Right lobe of liver (tissue), 6 donors: ENCODE measurements around the gene VPS37C. TPM values are rescaled to one million over a fixed set of nuclear protein-coding genes. Genes with fewer than 3 reads are reported as not detected.
A peak's percentile ranks its signal among the peaks of the same experiment; 100 is the strongest.

ENCODE experiments used
- ATAC-seq, 4 donors: fragments of 200-7000 bp; cut with Tn5 transposase; one replicate each; pipeline ENCODE4 v1.9.1; 2020; ENCODE audit warnings: mild to moderate bottlenecking in 4 of 4, moderate library complexity in 4 of 4
- DNase-seq, 3 donors: peaks; one replicate each; pipeline ENCODE4 v3.0.0-alpha.2; 2020
- H3K27ac ChIP-seq, 3 donors: fragments of 200-600 bp; one replicate each; pipeline ENCODE4 v1.8.0; 2022
- H3K27me3 ChIP-seq, 2 donors: fragments of 200-600 bp; one replicate each; pipeline ENCODE4 v1.8.0; 2022
- H3K36me3 ChIP-seq, 4 donors: fragments of 200-600 bp; sonication (generic) in 1 of 4; one replicate each; pipeline versions ENCODE4 v1.5.1 to v1.8.0; 2017 to 2022; ENCODE audit warnings: control low read depth in 1 of 4
- H3K4me1 ChIP-seq, 4 donors: fragments of 200-600 bp; sonication (generic) in 1 of 4; one replicate each; pipeline versions ENCODE4 v1.5.1 to v1.8.0; 2017 to 2022; ENCODE audit warnings: control low read depth in 1 of 4
- H3K4me3 ChIP-seq, 3 donors: fragments of 200-600 bp; one replicate each; pipeline ENCODE4 v1.8.0; 2022
- H3K9me3 ChIP-seq, 4 donors: fragments of 200-600 bp; sonication (generic) in 1 of 4; one replicate each; pipeline versions ENCODE4 v1.5.1 to v1.8.0; 2017 to 2022; ENCODE audit warnings: control low read depth in 1 of 4
- CTCF ChIP-seq, 4 donors: fragments of 200-600 bp in 3 of 4; fragments of 450-650 bp in 1 of 4; IDR thresholded peaks; one replicate each; pipeline versions ENCODE4 v1.5.1 to v1.8.0; 2016 to 2022; ENCODE audit warnings: antibody characterized with exemption in 4 of 4, mild to moderate bottlenecking in 2 of 4
- POLR2A ChIP-seq: fragments of 450-650 bp; IDR thresholded peaks from one replicate; pipeline ENCODE4 v1.6.1; 2017; ENCODE audit warnings: antibody characterized with exemption, mild to moderate bottlenecking
- WGBS: methylation state at CpG from one replicate; pipeline ENCODE4 v1.1.6; 2018; ENCODE audit warnings: low coverage, low lambda C conversion rate; ENCODE audit not compliant: insufficient coverage; ENCODE audit errors: missing lambda C conversion rate; 5-methylcytosine and 5-hydroxymethylcytosine counted together
- intact Hi-C, 2 donors: fragments of 100-400 bp; cut with DNase I; formaldehyde crosslinking; loops; one replicate each; pipeline versions ENCODE4 v1.11.2 to v1.14.1; 2022
- total RNA-seq, 6 experiments: library from RNA; depleted of rRNA in 2 of 6; stranded (reverse); fragments of >200 nt in 2 of 6; fragmentation: NEBNext Ultra II Directional in 3 of 6; extraction: Animal tissue kit (Norgen Biotek cat#: 25700) in 3 of 6; gene quantifications; one replicate each; pipeline versions ENCODE4 v1.1.0 to v1.2.4, GENCODE V29; 2016 to 2023
- donor health status: DM: no; HTN: yes; CAD: no.
- donor health status: DM: no; HTN: no; CAD: no.
- donor health status: DM: no; HTN: no; CAD: no.
- donor health status: DM: no; HTN: yes; CAD: no.
- donor health status: DM: no; HTN: yes; CAD: no.

Gene VPS37C
- total RNA-seq, 6 experiments from 2014 or later = 4.6 to 7.6 (median 6.0) TPM

- Histone ChIP-seq H3K27ac (no peak overlapping the region), H3K9me3 (no peaks in the 10 kb centered on the region), H3K4me1 (peaks cover 0 to 18% (median 0%) of the 10 kb centered on the region in 4 donors), H3K36me3 (no peaks in the 10 kb centered on the region), H3K27me3 (no peaks in the 10 kb centered on the region), H3K4me3 (no peak overlapping the region)
- ATAC-seq (no peak), DNase-seq (no peak)
- TF ChIP-seq CTCF (IDR thresholded peaks at IDR 0.05) (no peak), POLR2A (no peak)
- intact Hi-C loops = no loop called here
- WGBS = 100% methylated on average over 1 of the region's 1 CpG
These were observed 5.9 kb downstream of the VPS37C start for GRCh38 chr11:61155312-61155711.

GRCh38 chr11:61154528-61154927 lies 6.7 kb downstream of the VPS37C start:
- intact Hi-C loops = no loop called here
- ATAC-seq (no peak), DNase-seq (no peak)
- no peaks in the 10 kb centered on the region for H3K36me3 ChIP-seq
- peaks cover 0 to 14% (median 0%) of the 10 kb centered on the region in 4 donors for H3K4me1 ChIP-seq
- 85% methylated on average over 3 of the region's 4 CpGs for WGBS
- H3K9me3 ChIP-seq = no peaks in the 10 kb centered on the region
- TF ChIP-seq CTCF (IDR thresholded peaks at IDR 0.05) (no peak), POLR2A (no peak)
- H3K27ac ChIP-seq = no peak overlapping the region
- H3K27me3 ChIP-seq = no peaks in the 10 kb centered on the region
- no peak overlapping the region for H3K4me3 ChIP-seq

GRCh38 chr11:61153593-61154095 lies 7.6 kb downstream of the VPS37C start:
- ATAC-seq = peak in 1 of 4 donors; percentile 36
- 100% methylated on average over 1 of the region's 2 CpGs for WGBS

GRCh38 chr11:61152816-61153592 lies 8.2 kb downstream of the VPS37C start:
- Histone ChIP-seq H3K27ac (peak overlapping the region in 1 of 3 donors; percentile 7), H3K9me3 (no peaks in the 10 kb centered on the region), H3K4me1 (peaks cover 0 to 14% (median 0%) of the 10 kb centered on the region in 4 donors), H3K4me3 (no peak overlapping the region), H3K36me3 (no peaks in the 10 kb centered on the region), H3K27me3 (no peaks in the 10 kb centered on the region)
- 78% methylated on average over 9 of the region's 9 CpGs for WGBS
- DNase-seq (no peak), ATAC-seq (peak in 1 of 4 donors; percentile 27)
- intact Hi-C loops = no loop called here
- no peak for TF ChIP-seq POLR2A
- no peak for TF ChIP-seq CTCF (IDR thresholded peaks at IDR 0.05)

More at GRCh38 chr11:61153593-61154095, 7.6 kb downstream of the VPS37C start:
- no peaks in the 10 kb centered on the region for H3K27me3 ChIP-seq
- TF ChIP-seq POLR2A (no peak), CTCF (IDR thresholded peaks at IDR 0.05) (no peak)
- no peak for DNase-seq
- H3K9me3 ChIP-seq = no peaks in the 10 kb centered on the region
- intact Hi-C loops = no loop called here
- peak overlapping the region in 1 of 3 donors; percentile 7 for H3K27ac ChIP-seq
- no peaks in the 10 kb centered on the region for H3K36me3 ChIP-seq
- H3K4me1 ChIP-seq = peaks cover 0 to 14% (median 0%) of the 10 kb centered on the region in 4 donors
- H3K4me3 ChIP-seq = no peak overlapping the region
